ENCODE measurements around the gene NCAPG2.

Gene NCAPG2

GRCh38 chr7:158742065-158742821 lies 37.6 kb upstream of the NCAPG2 start:
- Mint-ChIP-seq H3K9me3 (no peaks in the 10 kb centered on the region), H3K36me3 (ENCODE audit: low read depth) (peaks cover 95% of the 10 kb centered on the region), H3K27me3 (no peaks in the 10 kb centered on the region), H3K4me3 (no peak overlapping the region), H3K27ac (no peak overlapping the region), H3K4me1 (ENCODE audit: low read depth) (peaks cover 23% of the 10 kb centered on the region)
- intact Hi-C loops (cut with micrococcal nuclease), result loop anchor here (5.0 kb wide), 1 partner anchor 45 kb away; no protein-coding TSS in a partner anchor

- Mint-ChIP-seq H3K9me3 (no peaks in the 10 kb centered on the region), H3K4me3 (no peak overlapping the region), H3K27me3 (no peaks in the 10 kb centered on the region), H3K27ac (no peak overlapping the region), H3K36me3 (ENCODE audit: low read depth) (peaks cover 93% of the 10 kb centered on the region), H3K4me1 (ENCODE audit: low read depth) (peaks cover 16% of the 10 kb centered on the region)
- intact Hi-C loops (cut with micrococcal nuclease), result loop anchor here (5.0 kb wide), 1 partner anchor 44 kb away; no protein-coding TSS in a partner anchor
Observed at GRCh38 chr7:158741294-158741666, 36.7 kb upstream of the NCAPG2 start.

- peak overlapping the region; percentile 64 for H3K27ac Mint-ChIP-seq
Observed at GRCh38 chr7:158740657-158741293, 36.2 kb upstream of the NCAPG2 start.

GRCh38 chr7:158740013-158740656 lies 35.5 kb upstream of the NCAPG2 start:
- Mint-ChIP-seq H3K36me3 (ENCODE audit: low read depth) (peaks cover 93% of the 10 kb centered on the region), H3K27me3 (no peaks in the 10 kb centered on the region), H3K9me3 (no peaks in the 10 kb centered on the region), H3K4me3 (peak overlapping the region; percentile 27), H3K4me1 (ENCODE audit: low read depth) (peaks cover 21% of the 10 kb centered on the region), H3K27ac (peak overlapping the region; percentile 64)
- intact Hi-C loops (cut with micrococcal nuclease), result loop anchor here (5.0 kb wide), 1 partner anchor 43 kb away; no protein-coding TSS in a partner anchor

More at GRCh38 chr7:158740657-158741293, 36.2 kb upstream of the NCAPG2 start:
- Mint-ChIP-seq H3K4me3 (no peak overlapping the region), H3K36me3 (ENCODE audit: low read depth) (peaks cover 93% of the 10 kb centered on the region), H3K9me3 (no peaks in the 10 kb centered on the region), H3K4me1 (ENCODE audit: low read depth) (peaks cover 20% of the 10 kb centered on the region), H3K27me3 (no peaks in the 10 kb centered on the region)
- intact Hi-C loops (cut with micrococcal nuclease), result loop anchor here (5.0 kb wide), 1 partner anchor 43 kb away; no protein-coding TSS in a partner anchor

- Mint-ChIP-seq H3K4me1 (ENCODE audit: low read depth) (peaks cover 21% of the 10 kb centered on the region), H3K27ac (no peak overlapping the region), H3K4me3 (no peak overlapping the region), H3K27me3 (no peaks in the 10 kb centered on the region), H3K9me3 (no peaks in the 10 kb centered on the region), H3K36me3 (ENCODE audit: low read depth) (peaks cover 97% of the 10 kb centered on the region)
- intact Hi-C loops (cut with micrococcal nuclease), result no loop called here
Observed at GRCh38 chr7:158738841-158739240, 34.2 kb upstream of the NCAPG2 start.

GRCh38 chr7:158737064-158737695 lies 32.6 kb upstream of the NCAPG2 start:
- peaks cover 82% of the 10 kb centered on the region for H3K36me3 Mint-ChIP-seq (ENCODE audit: low read depth)
- no peak overlapping the region for H3K27ac Mint-ChIP-seq
- intact Hi-C loops (cut with micrococcal nuclease), result no loop called here
- no peaks in the 10 kb centered on the region for H3K27me3 Mint-ChIP-seq
- no peaks in the 10 kb centered on the region for H3K9me3 Mint-ChIP-seq
- peaks cover 21% of the 10 kb centered on the region for H3K4me1 Mint-ChIP-seq (ENCODE audit: low read depth)
- no peak overlapping the region for H3K4me3 Mint-ChIP-seq

- H3K27ac Mint-ChIP-seq, result no peak overlapping the region
- peaks cover 20% of the 10 kb centered on the region for H3K4me1 Mint-ChIP-seq (ENCODE audit: low read depth)
- no peak overlapping the region for H3K4me3 Mint-ChIP-seq
- no peaks in the 10 kb centered on the region for H3K9me3 Mint-ChIP-seq
- H3K27me3 Mint-ChIP-seq, result no peaks in the 10 kb centered on the region
- H3K36me3 Mint-ChIP-seq (ENCODE audit: low read depth), result peaks cover 69% of the 10 kb centered on the region
- intact Hi-C loops (cut with micrococcal nuclease), result no loop called here
Observed at GRCh38 chr7:158735935-158736334, 31.3 kb upstream of the NCAPG2 start.

GRCh38 chr7:158734861-158735260 lies 30.3 kb upstream of the NCAPG2 start:
- H3K27me3 Mint-ChIP-seq, result no peaks in the 10 kb centered on the region
- peaks cover 58% of the 10 kb centered on the region for H3K36me3 Mint-ChIP-seq (ENCODE audit: low read depth)
- no peaks in the 10 kb centered on the region for H3K9me3 Mint-ChIP-seq
- intact Hi-C loops (cut with micrococcal nuclease), result no loop called here
- H3K27ac Mint-ChIP-seq, result no peak overlapping the region
- peaks cover 19% of the 10 kb centered on the region for H3K4me1 Mint-ChIP-seq (ENCODE audit: low read depth)
- H3K4me3 Mint-ChIP-seq, result no peak overlapping the region

GRCh38 chr7:158733775-158734494 lies 29.3 kb upstream of the NCAPG2 start:
- peaks cover 15% of the 10 kb centered on the region for H3K4me1 Mint-ChIP-seq (ENCODE audit: low read depth)
- no peaks in the 10 kb centered on the region for H3K9me3 Mint-ChIP-seq
- intact Hi-C loops (cut with micrococcal nuclease), result no loop called here
- no peak overlapping the region for H3K4me3 Mint-ChIP-seq
- H3K27ac Mint-ChIP-seq, result no peak overlapping the region
- no peaks in the 10 kb centered on the region for H3K27me3 Mint-ChIP-seq
- H3K36me3 Mint-ChIP-seq (ENCODE audit: low read depth), result peaks cover 50% of the 10 kb centered on the region

- H3K27me3 Mint-ChIP-seq, result no peaks in the 10 kb centered on the region
- no peaks in the 10 kb centered on the region for H3K9me3 Mint-ChIP-seq
- intact Hi-C loops (cut with micrococcal nuclease), result no loop called here
- H3K27ac Mint-ChIP-seq, result no peak overlapping the region
- no peak overlapping the region for H3K4me3 Mint-ChIP-seq
- H3K36me3 Mint-ChIP-seq (ENCODE audit: low read depth), result peaks cover 42% of the 10 kb centered on the region
- peaks cover 15% of the 10 kb centered on the region for H3K4me1 Mint-ChIP-seq (ENCODE audit: low read depth)
Observed at GRCh38 chr7:158733220-158733519, 28.6 kb upstream of the NCAPG2 start.

- peaks cover 37% of the 10 kb centered on the region for H3K36me3 Mint-ChIP-seq (ENCODE audit: low read depth)
- no peak overlapping the region for H3K4me3 Mint-ChIP-seq
- H3K27ac Mint-ChIP-seq, result no peak overlapping the region
- intact Hi-C loops (cut with micrococcal nuclease), result no loop called here
- peaks cover 15% of the 10 kb centered on the region for H3K4me1 Mint-ChIP-seq (ENCODE audit: low read depth)
- H3K9me3 Mint-ChIP-seq, result no peaks in the 10 kb centered on the region
- no peaks in the 10 kb centered on the region for H3K27me3 Mint-ChIP-seq
Observed at GRCh38 chr7:158732494-158733219, 28.1 kb upstream of the NCAPG2 start.

- no peak overlapping the region for H3K27ac Mint-ChIP-seq
- no peaks in the 10 kb centered on the region for H3K27me3 Mint-ChIP-seq
- H3K4me1 Mint-ChIP-seq (ENCODE audit: low read depth), result peaks cover 15% of the 10 kb centered on the region
- intact Hi-C loops (cut with micrococcal nuclease), result no loop called here
- H3K36me3 Mint-ChIP-seq (ENCODE audit: low read depth), result peaks cover 28% of the 10 kb centered on the region
- H3K4me3 Mint-ChIP-seq, result no peak overlapping the region
- H3K9me3 Mint-ChIP-seq, result no peaks in the 10 kb centered on the region
Observed at GRCh38 chr7:158731761-158732160, 27.2 kb upstream of the NCAPG2 start.

Data from dendritic cell treated with granulocyte-macrophage colony-stimulating factor and Interleukin-4, amounts not matched to agents 40 ng/mL and 50 ng/mL, for 4 days (primary cell).